Effector memory CD8-positive, alpha-beta T cell (primary cell): ENCODE measurements around the gene PFDN6.
"Not testable (repeated sequence)": the region's sequence is repeated elsewhere in the genome, so short reads cannot be mapped to it uniquely, and the experiment has no call there.

Experiments used
- ATAC-seq: fragments of 150-1000 bp; cut with Tn5 transposase; replicated peaks from 2 replicates; pipeline ENCODE4 v1.10.0; 2021; ENCODE audit warnings: mild to moderate bottlenecking, moderate library complexity
- DNase-seq, 3 experiments: peaks; one replicate each; pipeline ENCODE4 v3.0.0; 2021
- H3K27ac Mint-ChIP-seq, 2 donors: one replicate each; pipeline ENCODE4 v1.8.0; 2022; ENCODE audit warnings: mild to moderate bottlenecking in 2 of 2, mixed read lengths in 2 of 2, moderate library complexity in 2 of 2
- H3K27me3 Mint-ChIP-seq, 2 donors: one replicate each; pipeline ENCODE4 v1.8.0; 2022; ENCODE audit warnings: mixed read lengths in 2 of 2
- H3K36me3 Mint-ChIP-seq: one replicate; pipeline ENCODE4 v1.8.0; 2022; ENCODE audit warnings: mild to moderate bottlenecking, moderate library complexity, mixed read lengths; ENCODE audit not compliant: insufficient read depth
- H3K4me1 Mint-ChIP-seq, 2 donors: one replicate each; pipeline ENCODE4 v1.8.0; 2022; ENCODE audit warnings: low read depth in 2 of 2, mixed read lengths in 2 of 2
- H3K4me3 Mint-ChIP-seq, 2 donors: one replicate each; pipeline ENCODE4 v1.8.0; 2022; ENCODE audit warnings: mild to moderate bottlenecking in 2 of 2, mixed read lengths in 2 of 2, moderate library complexity in 2 of 2
- H3K9me3 Mint-ChIP-seq, 2 donors: one replicate each; pipeline ENCODE4 v1.8.0; 2022; ENCODE audit warnings: mixed read lengths in 2 of 2

Gene PFDN6

GRCh38 chr6:33277663-33278391 lies 11.6 kb upstream of the PFDN6 start:
- peak overlapping the region; percentile 89 to 93 for H3K4me3 Mint-ChIP-seq
- ATAC-seq (peak; percentile 23), DNase-seq (peak in 2 of 3 experiments; percentile 13 to 32)
- H3K36me3 Mint-ChIP-seq, result peaks cover 65% of the 10 kb centered on the region
- H3K27ac Mint-ChIP-seq, result peak overlapping the region; percentile 92 to 94
- peaks cover 49 to 50% of the 10 kb centered on the region in 2 donors for H3K4me1 Mint-ChIP-seq
- H3K9me3 Mint-ChIP-seq, result no peaks in the 10 kb centered on the region
- no peaks in the 10 kb centered on the region for H3K27me3 Mint-ChIP-seq

GRCh38 chr6:33278392-33278741 lies 11.0 kb upstream of the PFDN6 start:
- no peak for DNase-seq
- Mint-ChIP-seq H3K4me3 (peak overlapping the region; percentile 89 to 93), H3K27me3 (no peaks in the 10 kb centered on the region), H3K4me1 (peaks cover 43 to 45% of the 10 kb centered on the region in 2 donors), H3K9me3 (no peaks in the 10 kb centered on the region), H3K27ac (peak overlapping the region; percentile 92 to 94), H3K36me3 (peaks cover 63% of the 10 kb centered on the region)
- ATAC-seq, result no peak

GRCh38 chr6:33278810-33279209 lies 10.6 kb upstream of the PFDN6 start:
- Mint-ChIP-seq H3K27ac (peak overlapping the region in 1 of 2 donors; percentile 92), H3K9me3 (no peaks in the 10 kb centered on the region), H3K27me3 (no peaks in the 10 kb centered on the region), H3K36me3 (peaks cover 61% of the 10 kb centered on the region), H3K4me1 (peaks cover 39 to 41% of the 10 kb centered on the region in 2 donors), H3K4me3 (peak overlapping the region; percentile 89 to 93)
- DNase-seq (no peak), ATAC-seq (no peak)

DNA sequence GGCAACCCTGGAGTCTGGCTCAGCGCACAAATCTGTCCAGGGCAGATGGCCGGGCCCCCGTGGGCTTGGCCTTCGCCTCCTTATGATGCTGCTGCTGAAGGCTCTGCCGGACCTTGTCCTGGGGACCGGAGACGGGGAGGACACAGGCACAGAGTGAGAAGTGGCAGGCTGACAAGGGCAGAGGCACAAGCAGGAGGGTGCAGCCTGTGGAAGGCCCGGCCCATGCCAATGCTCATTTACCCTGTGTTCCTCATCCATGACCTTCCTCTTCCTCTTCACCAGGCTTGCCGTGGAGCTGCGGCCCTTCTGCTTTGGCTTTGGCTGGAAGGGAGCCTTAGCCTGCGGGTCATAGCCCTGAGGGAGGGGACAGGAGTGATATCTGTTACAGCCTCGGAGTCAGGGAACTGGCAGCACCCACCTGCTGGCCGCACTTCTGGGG lies 10.1 kb upstream of the PFDN6 start:
- Mint-ChIP-seq H3K36me3 (peaks cover 61% of the 10 kb centered on the region), H3K4me3 (peak overlapping the region in 1 of 2 donors; percentile 89), H3K27ac (peak overlapping the region; percentile 59 to 92), H3K4me1 (peaks cover 35 to 38% of the 10 kb centered on the region in 2 donors), H3K27me3 (no peaks in the 10 kb centered on the region), H3K9me3 (no peaks in the 10 kb centered on the region)
- DNase-seq (no peak), ATAC-seq (no peak)

- DNase-seq (no peak), ATAC-seq (no peak)
- H3K27ac Mint-ChIP-seq, result peak overlapping the region in 1 of 2 donors; percentile 59
- peaks cover 55% of the 10 kb centered on the region for H3K36me3 Mint-ChIP-seq
- H3K27me3 Mint-ChIP-seq, result no peaks in the 10 kb centered on the region
- peaks cover 28 to 30% of the 10 kb centered on the region in 2 donors for H3K4me1 Mint-ChIP-seq
- no peak overlapping the region for H3K4me3 Mint-ChIP-seq
- no peaks in the 10 kb centered on the region for H3K9me3 Mint-ChIP-seq
Observed at GRCh38 chr6:33279971-33280511, 9.4 kb upstream of the PFDN6 start.

GRCh38 chr6:33280539-33280938 lies 8.9 kb upstream of the PFDN6 start:
- no peaks in the 10 kb centered on the region for H3K27me3 Mint-ChIP-seq
- no peaks in the 10 kb centered on the region for H3K9me3 Mint-ChIP-seq
- ATAC-seq (no peak), DNase-seq (no peak)
- peaks cover 25 to 30% of the 10 kb centered on the region in 2 donors for H3K4me1 Mint-ChIP-seq
- H3K27ac Mint-ChIP-seq, result peak overlapping the region; percentile 26 to 59
- no peak overlapping the region for H3K4me3 Mint-ChIP-seq
- peaks cover 52% of the 10 kb centered on the region for H3K36me3 Mint-ChIP-seq

DNA sequence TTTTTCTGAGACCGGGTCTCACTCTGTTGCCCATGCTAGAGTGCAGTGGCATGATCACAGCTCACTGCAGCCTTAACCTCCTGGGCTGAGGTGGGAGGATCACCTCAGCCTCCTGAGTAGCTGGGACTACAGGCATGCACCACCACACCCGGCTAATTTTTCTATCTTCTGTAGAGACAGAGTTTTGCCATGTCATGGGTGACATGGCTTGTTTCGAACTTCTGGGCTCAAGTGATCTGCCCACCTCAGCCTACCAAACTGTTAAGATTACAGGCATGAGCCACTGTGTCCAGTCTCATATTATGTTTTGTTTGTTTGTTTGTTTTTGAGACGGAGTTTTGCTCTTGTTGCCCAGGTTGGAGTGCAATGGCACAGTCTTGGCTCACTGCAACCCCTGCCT lies 4.2 kb upstream of the PFDN6 start:
- not testable (repeated sequence) for H3K27ac Mint-ChIP-seq, H3K9me3 Mint-ChIP-seq, H3K27me3 Mint-ChIP-seq, DNase-seq, ATAC-seq, H3K4me3 Mint-ChIP-seq
- peaks cover 40% of the 10 kb centered on the region for H3K36me3 Mint-ChIP-seq
- peaks cover 23 to 32% of the 10 kb centered on the region in 2 donors for H3K4me1 Mint-ChIP-seq

DNA sequence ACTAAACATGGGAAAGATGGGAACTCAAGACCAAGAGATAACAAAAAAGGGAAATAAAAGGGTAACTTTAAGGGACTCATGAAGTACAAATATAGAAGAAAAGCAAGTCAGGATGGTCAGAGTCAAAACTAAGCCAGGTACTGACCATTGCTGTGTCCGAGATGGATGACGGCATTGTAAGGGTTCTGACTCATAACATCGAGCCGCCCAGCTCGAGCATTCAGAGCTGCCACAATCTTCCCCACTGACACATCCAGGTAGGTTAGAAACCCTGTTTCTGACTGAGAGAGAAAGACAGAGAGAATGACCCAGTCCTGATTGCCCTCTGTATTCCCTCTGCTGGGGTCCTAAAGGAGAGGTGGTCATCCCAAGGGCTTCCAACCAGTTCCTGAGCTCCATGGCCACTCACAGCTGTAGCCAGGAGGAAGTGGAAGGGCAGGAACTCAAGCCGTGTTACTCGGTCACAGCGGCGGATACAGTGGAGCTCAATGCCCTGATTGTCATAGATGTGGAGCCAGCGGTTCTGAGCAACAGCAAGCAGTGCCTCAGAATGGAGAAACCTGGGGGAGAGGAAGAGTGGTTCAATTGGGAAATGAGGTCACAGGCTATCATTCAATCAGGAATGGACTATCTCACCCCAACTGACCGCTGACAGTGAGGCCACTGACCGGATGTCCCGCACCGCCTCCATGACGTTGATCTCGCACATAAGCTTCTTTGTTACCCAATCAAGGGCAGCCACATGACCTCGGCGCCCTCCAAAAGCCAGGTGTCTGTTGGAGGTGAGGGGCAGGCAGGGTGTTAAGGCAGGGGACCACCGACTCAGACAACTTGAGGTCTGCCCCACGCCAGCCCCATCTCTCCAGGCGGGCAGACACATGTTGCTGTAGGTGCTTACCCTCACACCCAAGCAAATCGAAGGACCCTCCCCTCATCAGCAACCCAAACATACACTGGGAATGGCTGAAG lies 2.2 kb upstream of the PFDN6 start:
- H3K9me3 Mint-ChIP-seq, result no peaks in the 10 kb centered on the region
- peaks cover 40% of the 10 kb centered on the region for H3K36me3 Mint-ChIP-seq
- DNase-seq (no peak), ATAC-seq (no peak)
- no peaks in the 10 kb centered on the region for H3K27me3 Mint-ChIP-seq
- peak overlapping the region; percentile 88 to 96 for H3K4me3 Mint-ChIP-seq
- H3K27ac Mint-ChIP-seq, result peak overlapping the region in 1 of 2 donors; percentile 65
- peaks cover 35 to 36% of the 10 kb centered on the region in 2 donors for H3K4me1 Mint-ChIP-seq

DNA sequence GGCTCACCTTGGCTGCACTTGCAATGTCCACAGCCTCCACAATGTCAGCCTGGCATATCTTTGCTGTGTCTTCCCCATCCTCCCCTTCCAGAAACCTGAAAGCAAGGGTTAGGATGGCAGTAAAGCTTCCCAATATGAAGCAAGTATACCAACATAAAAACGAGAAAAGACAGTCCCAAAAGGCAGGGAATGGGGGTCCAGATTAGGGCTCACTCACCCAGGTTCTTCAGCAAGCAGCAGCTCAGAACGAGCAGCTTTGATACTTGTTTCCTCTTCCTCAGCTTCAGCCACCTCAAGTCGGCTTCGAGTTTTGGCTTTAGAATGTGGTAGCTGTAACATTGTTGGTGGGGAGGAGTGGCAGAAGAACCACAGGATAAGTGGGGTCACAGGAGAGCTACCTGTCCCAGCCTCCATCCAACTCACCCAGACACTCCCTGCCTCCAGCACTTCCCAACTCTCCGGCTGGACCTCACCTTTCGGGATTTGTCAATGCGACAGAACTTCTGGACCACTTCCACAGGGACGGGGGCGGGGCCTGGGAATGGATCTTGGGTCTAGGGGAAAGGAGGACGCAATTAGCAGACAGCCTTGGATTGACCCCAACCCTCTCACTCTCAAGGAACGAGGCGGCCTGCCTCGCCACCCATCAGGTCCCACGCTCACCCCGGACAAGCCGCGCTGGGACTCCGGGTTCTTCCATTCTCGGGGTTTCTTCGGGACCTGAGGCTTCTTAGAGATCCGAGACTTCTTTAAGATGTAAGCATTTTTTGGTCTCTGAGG lies 1.1 kb upstream of the PFDN6 start:
- no peaks in the 10 kb centered on the region for H3K27me3 Mint-ChIP-seq
- peaks cover 36% of the 10 kb centered on the region for H3K36me3 Mint-ChIP-seq
- H3K9me3 Mint-ChIP-seq, result no peaks in the 10 kb centered on the region
- peak overlapping the region; percentile 88 to 96 for H3K4me3 Mint-ChIP-seq
- DNase-seq (no peak), ATAC-seq (no peak)
- peak overlapping the region; percentile 93 to 95 for H3K27ac Mint-ChIP-seq
- H3K4me1 Mint-ChIP-seq, result peaks cover 35 to 36% of the 10 kb centered on the region in 2 donors

GRCh38 chr6:33289784-33290315 lies 449 bp downstream of the PFDN6 start:
- ATAC-seq (peak; percentile 3), DNase-seq (no peak)
- Mint-ChIP-seq H3K27ac (peak overlapping the region; percentile 93 to 95), H3K4me1 (peaks cover 36 to 37% of the 10 kb centered on the region in 2 donors), H3K9me3 (no peaks in the 10 kb centered on the region), H3K4me3 (peak overlapping the region; percentile 88 to 96), H3K36me3 (peaks cover 35% of the 10 kb centered on the region), H3K27me3 (no peaks in the 10 kb centered on the region)

- H3K36me3 Mint-ChIP-seq, result peaks cover 41% of the 10 kb centered on the region
- ATAC-seq (no peak), DNase-seq (no peak)
- peak overlapping the region; percentile 88 to 96 for H3K4me3 Mint-ChIP-seq
- peaks cover 36 to 37% of the 10 kb centered on the region in 2 donors for H3K4me1 Mint-ChIP-seq
- H3K27me3 Mint-ChIP-seq, result no peaks in the 10 kb centered on the region
- H3K9me3 Mint-ChIP-seq, result no peaks in the 10 kb centered on the region
- peak overlapping the region in 1 of 2 donors; percentile 93 for H3K27ac Mint-ChIP-seq
Observed at GRCh38 chr6:33290459-33290858, 1.1 kb downstream of the PFDN6 start.

DNA sequence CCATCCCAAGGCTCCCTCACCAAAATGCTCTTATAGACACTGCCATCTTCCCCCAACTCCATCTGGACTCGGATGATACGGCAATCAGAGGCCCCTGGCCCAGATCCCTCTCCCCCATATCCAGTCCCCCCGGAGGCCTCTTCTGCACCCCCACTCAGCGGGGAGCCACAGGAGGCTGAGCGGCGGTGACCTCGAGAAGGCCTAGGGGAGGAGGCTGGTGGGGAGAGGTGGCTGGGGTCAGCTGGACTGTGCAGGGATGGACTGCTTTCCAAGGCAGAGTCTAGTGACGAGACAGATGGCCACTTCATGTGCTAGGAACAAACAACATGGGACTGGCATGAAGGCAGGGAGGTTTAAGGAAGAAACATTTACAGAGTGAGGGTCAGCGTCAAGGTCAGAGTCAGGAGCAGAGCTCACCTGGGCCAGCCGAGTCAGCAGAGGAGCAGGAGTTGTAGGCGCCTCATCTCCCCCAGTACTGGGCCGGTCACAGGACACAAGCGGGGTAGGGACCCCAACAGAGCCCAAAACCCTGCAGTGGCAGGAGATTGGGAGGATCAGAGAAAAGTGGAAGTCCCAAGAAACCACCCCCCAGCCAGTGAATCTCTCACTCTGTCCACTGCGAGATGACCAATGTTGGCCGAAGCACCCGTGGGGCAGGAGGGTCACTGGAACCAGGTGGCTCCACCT lies 3.7 kb downstream of the PFDN6 start:
- no peak for ATAC-seq
- Mint-ChIP-seq H3K27me3 (no peaks in the 10 kb centered on the region), H3K36me3 (peaks cover 51% of the 10 kb centered on the region), H3K4me1 (peaks cover 32 to 46% of the 10 kb centered on the region in 2 donors), H3K9me3 (no peaks in the 10 kb centered on the region), H3K4me3 (no peak overlapping the region), H3K27ac (no peak overlapping the region)
- no peak for DNase-seq
